Measurements from ENCODE around the gene MYOG. TPM values are rescaled to one million over a fixed set of nuclear protein-coding genes. Genes with fewer than 3 reads are reported as not detected.

MYOG gene
- total and polyA plus RNA-seq, 2 of the 13 experiments (the other 11 are each of a cell fraction or from before 2014, with no cell fraction given), result not detected

- TF ChIP-seq HMGXB3 (CRISPR knock-in tag; IDR thresholded peaks at IDR 0.05; ENCODE audit: borderline replicate concordance), result no peak
- TF ChIP-seq AHR (CRISPR knock-in tag; IDR thresholded peaks at IDR 0.05), result no peak
- TF ChIP-seq PATZ1 (CRISPR knock-in tag; IDR thresholded peaks at IDR 0.05), result no peak
- TF ChIP-seq NFE2L2 (IDR thresholded peaks at IDR 0.05; ENCODE audit: low read length), result no peak
Measured at GRCh38 chr1:203103216-203103615, 17.4 kb upstream of the MYOG start (continued).

GRCh38 chr1:203101813-203102634 lies 16.2 kb upstream of the MYOG start:
- 15% methylated on average over 5 of the region's 6 CpGs for WGBS (ENCODE audit: low lambda C conversion rate)
- CTCF ChIA-PET (ENCODE audit: low intra/inter-chr PET ratio, low total read pairs), result no interaction called here

More at GRCh38 chr1:203101813-203102634, 16.2 kb upstream of the MYOG start:
- Histone ChIP-seq H3K4me1 (ENCODE audit: insufficient read depth, low read length) (peaks cover 8% of the 10 kb centered on the region), H4K20me1 (ENCODE audit: insufficient read depth, low read length) (no peaks in the 10 kb centered on the region), H3K27me3 (ENCODE audit: control insufficient read depth in 1 of 2, insufficient read depth in 2 of 2, low read length in 2 of 2) (peaks cover 2% of the 10 kb centered on the region in 2 experiments; a peak in 2 of 5 replicates), H3K4me3 (replicated peaks in 1 of 3; ENCODE audit: insufficient read depth in 1 of 3, low read depth in 2 of 3, low read length in 3 of 3) (no peak overlapping the region), H3K4me2 (ENCODE audit: low read depth, low read length) (no peak overlapping the region), H3K9me3 (ENCODE audit: low read length) (no peaks in the 10 kb centered on the region), H3K27ac (ENCODE audit: extremely low read length, insufficient read depth, low read length) (no peak overlapping the region), H3K36me3 (replicated peaks in 1 of 2; ENCODE audit: control insufficient read depth in 1 of 2, insufficient read depth in 2 of 2, low read length in 2 of 2) (no peaks in the 10 kb centered on the region), H3K79me2 (ENCODE audit: insufficient read depth, low read length) (no peaks in the 10 kb centered on the region), H2AFZ (ENCODE audit: low read length) (no peak overlapping the region), H3K9ac (ENCODE audit: insufficient read depth, low read depth, low read length) (no peak overlapping the region)
- in situ Hi-C loops (cut with HindIII; ENCODE audit: extremely low pct_ligation_motif_present, low pct_unique_long_range_greater_than_20kb), result no loop called here
- no peak for TF ChIP-seq ZNF281 (CRISPR knock-in tag; IDR thresholded peaks at IDR 0.05; ENCODE audit: borderline replicate concordance)
- TF ChIP-seq ZNF607 (CRISPR knock-in tag; IDR thresholded peaks at IDR 0.05; ENCODE audit: borderline replicate concordance), result no peak
- TF ChIP-seq NR2C2 (CRISPR knock-in tag; IDR thresholded peaks at IDR 0.05; ENCODE audit: borderline replicate concordance), result peak; percentile 55; the same call in 1 of the 2 replicates
- TF ChIP-seq ZNF790 (CRISPR knock-in tag; IDR thresholded peaks at IDR 0.05; ENCODE audit: borderline replicate concordance), result no peak
- TF ChIP-seq GABPA (IDR thresholded peaks at IDR 0.05; ENCODE audit: low read depth, low read length), result no peak
- TF ChIP-seq GABPA (CRISPR knock-in tag; IDR thresholded peaks at IDR 0.05; ENCODE audit: low read depth), result peak; percentile 64; the same call in 1 of the 2 replicates
- no peak for TF ChIP-seq SRSF9 (IDR thresholded peaks at IDR 0.05; ENCODE audit: borderline replicate concordance, insufficient read depth, low read depth, low read length, poor library complexity, severe bottlenecking)
- no peak for TF ChIP-seq U2AF1 (optimal IDR thresholded peaks at IDR 0.05; ENCODE audit: low read depth, low read length)
- intact Hi-C loops (cut with micrococcal nuclease; ENCODE audit: unreplicated experiment), result no loop called here
- DNase-seq (ENCODE audit: low spot score) (no peak), ATAC-seq (no peak), FAIRE-seq (no peak)
- POLR2A ChIA-PET, result no interaction called here
- no TSS peak for BruUV-seq (replicated peaks)
